GM19099 (cell line): Measurements from ENCODE around the gene SFT2D3.

Experiments
- POLR2A ChIP-seq: IDR thresholded peaks from 3 replicates; pipeline ENCODE4 v1.6.1; 2011; ENCODE audit warnings: low read depth; ENCODE audit not compliant: insufficient read length; ENCODE audit errors: extremely low read depth

The SFT2D3 gene, protein sequence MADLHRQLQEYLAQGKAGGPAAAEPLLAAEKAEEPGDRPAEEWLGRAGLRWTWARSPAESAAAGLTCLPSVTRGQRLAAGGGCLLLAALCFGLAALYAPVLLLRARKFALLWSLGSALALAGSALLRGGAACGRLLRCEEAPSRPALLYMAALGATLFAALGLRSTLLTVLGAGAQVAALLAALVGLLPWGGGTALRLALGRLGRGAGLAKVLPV

DNA sequence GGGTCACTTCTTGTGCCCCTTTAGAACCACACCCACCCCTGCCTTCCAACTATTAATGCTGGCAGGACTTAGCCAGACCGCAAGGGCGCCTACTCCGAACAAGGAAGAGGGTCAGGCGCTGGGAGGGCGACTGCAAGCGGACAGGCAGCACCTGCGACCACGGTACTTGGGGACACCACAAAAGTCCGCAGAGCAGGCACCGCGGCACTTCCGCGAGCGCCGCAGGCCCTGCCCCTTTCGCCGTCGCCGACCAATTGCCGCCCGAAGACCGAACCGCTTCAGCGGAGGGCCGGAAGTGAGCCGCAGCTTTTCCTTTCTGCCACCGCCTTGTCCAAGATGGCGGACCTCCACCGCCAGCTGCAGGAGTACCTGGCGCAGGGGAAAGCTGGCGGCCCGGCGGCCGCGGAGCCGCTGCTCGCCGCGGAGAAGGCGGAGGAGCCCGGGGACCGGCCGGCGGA, at the start of gene SFT2D3:
TSS of gene SFT2D3 (plus strand) at position 305 of the 458 bp plus-strand sequence. CDS start at position 337, 32 bp downstream.
- TF ChIP-seq POLR2A: peak; percentile 98

DNA sequence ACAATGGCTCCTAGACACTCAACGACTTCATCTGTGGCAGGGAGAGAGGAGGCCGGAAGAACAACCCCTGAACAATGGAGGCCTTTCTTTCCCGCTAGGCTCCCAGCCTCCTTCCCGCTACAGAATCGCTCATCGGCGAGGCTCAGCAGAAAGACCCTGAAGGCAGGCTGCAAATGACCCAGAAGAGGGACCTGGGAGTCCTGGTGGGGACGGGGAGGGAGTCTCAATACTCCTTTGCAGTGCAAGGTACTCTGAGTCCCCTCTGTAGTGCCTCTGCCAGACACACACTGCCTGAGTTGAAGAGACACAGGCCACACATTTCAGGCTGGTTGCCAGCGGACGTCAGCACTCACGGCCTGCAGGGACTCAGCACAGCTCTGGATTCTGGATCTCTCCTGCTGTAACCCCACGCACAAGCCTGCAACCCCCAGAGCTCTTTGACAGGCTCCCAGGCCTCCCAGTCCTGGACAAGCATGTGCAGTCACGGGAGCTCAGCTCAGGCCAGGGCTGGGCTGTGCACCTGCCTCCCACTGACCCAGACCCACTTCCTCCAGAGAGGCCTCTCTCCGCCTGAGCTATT, 49.2 kb upstream of the SFT2D3 start:
- no peak for TF ChIP-seq POLR2A

DNA sequence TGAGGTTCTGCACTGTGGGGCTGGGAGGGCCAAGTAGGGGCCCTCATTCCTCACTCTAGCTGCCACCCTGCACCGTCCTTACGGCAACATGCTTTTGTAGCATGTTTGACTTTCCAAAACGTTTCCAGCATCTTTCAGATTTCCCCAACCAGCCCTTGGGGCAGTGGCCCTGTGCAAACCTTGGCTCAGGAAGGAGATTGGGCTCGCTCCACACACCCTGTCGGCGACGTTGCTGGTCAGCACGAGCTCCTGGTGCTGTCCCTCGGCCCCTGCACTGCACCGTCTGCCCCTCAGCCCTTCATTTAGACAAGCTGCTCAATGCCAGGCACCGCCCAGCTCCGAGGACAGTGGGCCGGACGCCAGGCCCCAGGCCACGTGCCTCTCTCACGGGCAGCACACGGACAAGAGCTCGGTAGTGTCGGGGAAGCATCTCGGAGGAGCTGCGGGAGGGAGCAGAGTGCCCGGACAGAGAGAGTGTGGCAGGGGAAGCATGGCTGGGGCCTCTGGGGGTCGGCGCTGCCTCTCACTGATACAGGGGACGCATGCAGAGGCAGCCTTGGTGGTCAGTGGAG, 48.4 kb upstream of the SFT2D3 start:
- no peak for TF ChIP-seq POLR2A

DNA sequence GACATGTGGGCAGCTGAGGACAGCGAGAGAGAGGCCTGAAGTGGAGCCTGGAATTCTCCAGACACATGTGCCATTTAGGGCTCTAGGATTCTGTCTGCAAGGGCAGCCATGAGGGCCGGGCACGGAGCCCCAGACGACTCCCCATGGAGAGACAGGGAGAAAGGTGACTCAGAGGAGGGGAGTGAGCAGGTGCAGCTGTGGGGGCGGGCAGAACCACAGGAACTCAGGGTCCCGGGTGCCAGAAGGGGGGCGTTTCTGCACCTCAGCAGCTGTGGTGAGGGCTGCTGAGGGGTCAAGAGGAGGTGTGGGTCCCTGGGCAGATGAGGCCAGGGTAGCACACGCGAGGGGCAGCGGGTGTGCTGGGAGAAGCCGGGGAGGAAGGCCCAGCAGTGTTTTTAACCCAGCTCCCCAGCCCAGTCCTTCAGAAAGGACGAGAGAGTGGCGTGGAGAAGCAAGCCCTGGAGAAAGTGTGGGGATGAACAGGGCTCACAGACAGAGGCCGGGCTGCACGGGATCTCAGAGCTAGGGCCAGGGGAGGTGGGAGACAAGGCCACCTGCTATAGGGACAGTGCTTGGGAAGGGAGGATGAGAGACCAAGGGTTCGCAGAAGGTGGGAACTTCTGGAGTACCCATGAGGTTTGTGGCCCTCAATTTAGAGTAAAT, 47.7 kb upstream of the SFT2D3 start:
- TF ChIP-seq POLR2A: no peak

DNA sequence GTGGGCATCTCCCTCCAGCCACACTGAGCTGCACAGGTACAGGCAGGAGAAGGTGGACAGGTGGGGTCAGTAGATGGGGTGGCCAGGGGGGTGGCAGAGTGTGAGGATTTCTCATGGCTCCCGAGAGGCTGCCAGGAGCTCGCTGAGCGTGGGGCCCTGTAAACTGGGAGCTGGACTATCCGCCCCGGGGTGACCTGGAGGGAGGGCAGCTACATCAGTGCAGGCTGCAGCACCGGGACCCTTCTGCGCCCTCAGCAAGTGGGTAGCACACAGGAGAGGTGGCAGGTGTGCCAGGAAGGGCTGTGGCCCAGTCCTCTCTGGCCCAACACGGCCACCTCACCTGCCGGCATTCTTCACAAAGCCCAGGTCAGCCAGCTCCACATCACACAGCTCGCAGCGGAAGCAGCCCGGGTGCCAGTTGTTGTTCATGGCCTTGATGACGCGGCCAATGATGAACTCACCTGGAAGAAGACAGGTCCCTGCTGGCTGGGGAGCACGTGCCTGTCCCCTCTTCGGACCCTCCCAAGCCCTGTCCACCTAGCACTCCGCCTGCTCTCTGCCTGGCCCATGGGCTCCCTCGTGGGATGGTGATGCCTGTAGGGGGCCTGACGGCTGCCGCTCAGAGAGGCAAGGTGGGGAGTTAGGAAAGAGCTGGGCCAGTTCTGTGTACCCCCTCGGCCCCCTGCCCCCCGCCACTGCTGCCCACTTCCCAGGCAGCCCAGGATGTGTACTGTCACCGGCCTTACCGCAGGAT, 47.0 kb upstream of the SFT2D3 start:
- no peak for TF ChIP-seq POLR2A

DNA sequence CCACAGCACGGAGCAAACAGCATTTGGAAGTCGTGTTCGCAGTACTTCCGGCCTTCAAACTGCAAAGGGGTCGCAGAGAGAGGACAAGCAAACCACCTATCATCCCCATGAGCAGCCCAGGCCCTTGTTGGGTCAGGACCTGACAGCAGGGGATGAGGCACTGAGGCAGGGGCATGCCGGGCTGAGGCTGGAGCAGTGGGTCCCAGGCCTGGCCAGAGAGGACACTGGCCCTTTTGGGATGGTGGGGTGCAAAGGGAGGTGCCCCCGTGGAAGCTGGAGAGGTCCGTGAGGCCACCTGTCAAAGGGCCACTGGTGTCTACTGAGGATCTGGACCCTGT, 46.5 kb upstream of the SFT2D3 start:
- TF ChIP-seq POLR2A: no peak

DNA sequence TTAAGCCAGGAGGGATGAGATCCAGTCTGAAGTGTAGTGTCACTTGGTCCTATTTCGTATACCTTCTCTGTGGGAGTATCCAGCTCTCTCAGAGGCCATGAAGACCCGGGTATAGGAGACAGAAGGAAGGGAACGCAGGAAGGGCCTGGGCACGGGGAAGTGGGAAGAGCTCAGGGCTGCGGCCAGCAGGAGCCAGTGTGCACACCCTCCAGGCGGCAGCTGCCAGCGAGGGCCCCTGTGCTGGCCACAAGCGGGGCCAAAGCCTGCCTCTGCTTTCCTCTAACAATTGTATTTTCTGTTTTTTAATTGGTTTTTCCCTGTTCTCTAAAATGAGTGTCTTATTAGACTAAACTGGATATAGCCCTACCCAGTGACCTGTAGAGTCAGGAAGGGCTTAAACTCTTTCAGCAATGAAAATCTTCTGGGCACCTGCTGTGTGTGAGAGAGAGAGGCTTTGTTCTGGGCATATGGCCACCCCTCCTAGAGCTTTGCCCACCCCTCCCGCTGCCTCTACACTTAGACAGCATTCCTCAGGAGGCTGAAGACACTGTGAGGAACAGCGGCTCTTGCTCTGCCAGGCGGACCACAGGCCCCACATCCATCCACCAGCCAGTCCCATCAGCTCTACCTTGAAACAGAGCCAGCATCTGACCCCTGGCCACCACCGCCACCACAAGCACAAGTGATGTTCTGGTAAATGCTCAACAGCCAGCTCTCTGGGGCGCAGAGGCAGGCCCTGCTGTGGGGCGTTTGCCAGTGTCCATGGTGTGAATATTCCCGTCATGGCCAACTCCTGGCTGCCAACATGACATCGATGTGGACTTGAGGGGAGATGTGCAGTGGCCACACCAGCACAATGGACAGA, 45.9 kb upstream of the SFT2D3 start:
- TF ChIP-seq POLR2A: no peak

DNA sequence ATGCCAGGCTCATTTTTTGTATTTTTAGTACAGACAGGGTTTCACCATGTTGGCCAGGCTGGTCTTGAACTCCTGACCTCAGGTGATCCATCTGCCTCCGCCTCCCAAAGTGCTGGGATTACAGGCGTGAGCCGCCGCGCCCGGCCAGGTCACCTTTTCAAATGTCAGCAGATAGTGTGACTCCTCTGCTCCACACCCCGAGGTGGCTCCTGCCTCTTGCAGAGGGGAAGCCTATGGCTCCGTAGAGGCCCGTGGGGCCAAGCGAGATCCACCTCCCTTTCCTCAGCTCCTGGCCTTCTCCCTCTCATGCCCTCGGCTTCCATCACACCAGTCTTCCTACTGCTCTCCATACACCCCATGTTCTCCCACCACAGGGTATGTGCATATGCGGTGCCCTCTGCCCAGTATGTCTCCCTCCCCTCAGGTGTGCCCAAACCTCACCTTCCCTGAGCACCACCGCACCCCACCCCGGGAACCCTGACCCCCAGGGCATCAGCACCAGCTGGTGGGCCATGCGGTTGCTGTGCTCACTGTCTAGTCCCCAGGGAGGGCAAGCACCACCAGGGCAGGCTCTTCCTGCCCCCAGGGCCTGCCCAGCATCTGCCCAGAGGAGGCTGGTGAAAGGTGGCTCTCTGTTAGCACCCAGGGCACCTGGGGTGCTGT, 44.6 kb upstream of the SFT2D3 start:
- TF ChIP-seq POLR2A: no peak

DNA sequence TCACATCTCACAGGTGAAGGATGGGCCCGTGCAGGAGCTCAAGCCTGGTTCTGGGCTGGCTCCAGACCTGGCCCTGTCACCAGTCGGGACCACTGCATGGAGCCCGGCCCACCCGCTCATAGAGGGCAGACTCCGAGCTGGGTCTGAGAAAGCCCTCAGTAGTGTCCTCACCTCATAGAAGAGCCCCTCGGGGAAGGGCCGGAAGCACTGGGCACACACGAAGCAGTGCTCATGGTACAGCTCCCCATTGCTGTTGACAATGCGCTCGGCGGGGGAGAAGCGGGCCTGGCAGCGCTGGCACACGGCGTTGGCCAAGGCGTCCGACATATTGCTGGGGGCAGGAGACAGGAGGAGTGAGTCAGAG, 44.1 kb upstream of the SFT2D3 start:
- TF ChIP-seq POLR2A: no peak

DNA sequence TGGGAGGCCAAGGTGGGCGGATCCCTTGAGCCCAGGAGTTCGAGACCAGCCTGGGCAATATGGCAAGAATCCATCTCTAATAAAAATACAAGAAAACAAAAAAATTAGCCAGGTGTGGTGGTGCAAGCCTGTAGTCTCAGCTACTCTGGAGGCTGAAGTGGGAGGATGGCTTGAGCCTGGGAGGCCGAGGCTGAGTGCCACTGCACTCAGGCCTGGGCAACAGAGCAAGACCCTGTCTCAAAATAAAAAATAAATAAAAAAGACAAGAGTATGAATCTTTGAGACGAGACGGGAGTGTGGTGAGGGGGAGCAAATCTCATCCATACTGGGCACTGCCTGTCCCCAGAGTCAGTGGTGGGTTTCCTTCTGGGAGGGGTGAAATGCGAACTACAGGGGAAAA, 43.2 kb upstream of the SFT2D3 start:
- no peak for TF ChIP-seq POLR2A

DNA sequence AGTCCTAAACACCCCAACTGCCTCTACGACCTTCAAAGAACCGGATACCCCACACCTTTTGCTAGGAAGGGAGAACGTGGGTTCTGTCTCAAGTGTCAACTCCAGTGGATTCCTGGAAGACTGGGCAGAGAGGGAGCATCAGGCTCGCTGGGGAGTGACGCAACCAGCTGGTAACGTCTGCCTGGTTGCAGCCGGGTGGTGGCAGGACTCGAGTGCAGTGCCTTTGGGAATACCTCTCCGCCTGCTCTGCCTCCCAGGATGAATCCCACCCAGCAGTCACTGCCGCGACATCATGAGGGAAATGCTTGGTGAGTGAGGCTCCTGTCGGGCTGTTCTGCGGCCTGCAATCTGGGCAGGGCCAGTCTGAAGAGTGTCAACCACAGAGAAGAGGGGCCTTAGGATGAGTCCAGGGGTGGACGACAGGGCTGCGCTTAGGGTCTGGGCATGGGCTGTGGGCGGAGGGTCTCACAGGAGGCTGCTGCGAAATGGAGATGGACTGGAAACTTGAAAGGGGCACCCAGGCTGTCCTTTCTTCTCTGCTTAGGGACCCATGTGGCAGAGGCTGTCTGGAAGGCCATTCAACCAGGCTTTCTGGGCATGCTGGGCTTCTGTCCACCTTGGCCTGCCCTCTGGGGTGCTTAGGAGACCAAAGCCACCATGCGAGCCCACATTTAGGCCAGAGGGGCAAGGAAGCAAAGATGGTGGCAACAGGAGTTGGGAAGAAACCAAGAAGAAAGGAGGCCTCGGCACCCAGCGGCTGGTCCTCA, 42.5 kb upstream of the SFT2D3 start:
- no peak for TF ChIP-seq POLR2A

DNA sequence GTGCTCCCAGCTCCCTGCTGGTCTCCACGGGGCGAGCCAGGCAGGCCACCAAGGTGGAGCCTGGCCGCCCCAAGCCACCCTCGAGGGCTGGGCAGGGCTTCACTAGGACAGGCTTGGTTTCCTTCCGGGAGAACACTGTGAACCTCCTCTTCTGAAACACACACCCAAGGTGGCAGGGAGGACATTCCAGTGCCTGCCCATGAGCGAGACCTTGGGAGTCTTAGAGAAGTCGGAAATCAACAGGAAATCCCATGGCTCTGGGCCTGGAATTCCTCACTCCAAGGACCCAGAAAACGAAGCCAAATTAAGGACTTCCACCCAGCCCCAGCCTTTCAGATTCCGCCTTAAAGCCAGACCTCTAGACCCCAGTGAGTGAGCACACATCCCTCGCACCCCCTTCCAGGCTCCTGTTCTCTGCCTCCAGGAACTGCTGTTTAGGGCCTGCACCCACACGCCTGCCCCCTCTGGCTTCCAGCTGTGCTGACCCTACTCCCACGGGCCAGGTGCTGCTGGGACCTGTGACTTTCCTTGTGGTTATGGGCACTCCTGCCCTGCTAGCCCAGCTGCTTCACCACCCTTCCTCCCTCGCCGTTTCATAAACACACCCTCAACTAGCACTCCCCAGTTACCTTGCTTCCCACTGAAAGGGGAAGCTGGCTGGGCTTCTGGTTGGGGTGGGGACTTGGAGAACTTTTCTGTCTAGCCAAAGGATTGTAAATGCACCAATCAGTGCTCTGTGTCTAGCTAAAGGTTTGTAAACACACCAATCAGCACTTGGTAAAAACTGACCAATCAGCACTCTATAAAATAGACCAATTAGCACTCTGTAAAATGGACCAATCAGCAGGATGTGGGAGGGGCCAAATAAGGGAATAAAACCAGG, 41.6 kb upstream of the SFT2D3 start:
- TF ChIP-seq POLR2A: no peak

DNA sequence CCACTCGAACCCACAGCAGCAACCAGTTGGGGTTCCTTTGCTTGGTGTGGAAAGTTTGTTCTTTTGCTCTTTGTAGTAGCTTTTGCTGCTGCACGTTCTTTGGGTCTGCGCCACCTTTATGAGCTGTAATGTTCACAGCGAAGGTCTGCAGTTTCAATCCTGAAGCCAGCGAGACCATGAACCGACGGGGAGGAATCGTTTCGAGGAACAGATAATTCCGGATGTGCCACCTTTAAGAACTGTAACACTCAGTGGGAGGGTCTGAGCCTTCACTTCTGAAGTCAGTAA, 41.1 kb upstream of the SFT2D3 start:
- no peak for TF ChIP-seq POLR2A
